GM10847 (cell line): ENCODE results near the gene NSFL1C.

Source experiments
- POLR2A ChIP-seq: IDR thresholded peaks from 2 replicates; pipeline ENCODE4 v1.6.1; 2011; ENCODE audit not compliant: insufficient read length; ENCODE audit errors: extremely low read depth

The NSFL1C gene

DNA sequence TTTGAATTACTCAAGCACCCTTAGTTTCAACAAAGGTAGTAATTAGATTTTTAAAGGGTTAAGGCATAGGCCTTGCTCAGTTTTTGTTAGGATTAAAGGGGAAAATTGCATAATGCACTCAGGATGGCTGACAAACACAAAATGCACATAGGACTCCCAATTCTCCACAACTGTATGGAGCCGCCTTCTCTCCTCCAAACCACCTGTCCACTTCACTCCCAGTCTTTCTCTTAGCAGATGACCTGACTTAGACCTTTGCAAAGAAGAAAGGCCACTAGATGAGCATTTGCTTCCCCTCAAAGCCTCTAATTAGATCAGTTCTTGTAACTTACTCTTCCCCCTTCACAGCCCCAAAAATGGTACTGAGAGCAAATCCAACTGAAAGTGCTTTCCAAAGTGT lies 20.1 kb downstream of the NSFL1C start:
- no peak for TF ChIP-seq POLR2A

DNA sequence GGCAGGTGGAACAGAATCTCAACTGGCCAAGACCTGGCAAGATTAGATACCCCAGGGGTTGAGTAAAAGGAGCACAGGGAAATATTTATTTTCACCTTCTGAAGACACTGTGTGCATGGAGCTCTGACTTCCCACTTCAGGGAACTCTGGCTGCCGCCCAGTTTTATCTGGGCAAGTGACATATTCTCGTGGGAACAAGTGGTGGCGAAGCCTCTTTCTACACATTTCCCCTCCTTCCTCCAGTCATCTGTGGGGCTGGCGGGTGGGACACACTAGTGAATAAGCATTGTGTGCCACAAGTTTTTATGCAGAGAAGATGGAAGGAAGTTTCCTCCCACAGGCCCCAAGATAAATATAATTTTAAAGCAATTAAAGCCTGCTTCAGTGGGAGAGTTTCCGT lies 23.6 kb downstream of the NSFL1C start:
- no peak for TF ChIP-seq POLR2A

DNA sequence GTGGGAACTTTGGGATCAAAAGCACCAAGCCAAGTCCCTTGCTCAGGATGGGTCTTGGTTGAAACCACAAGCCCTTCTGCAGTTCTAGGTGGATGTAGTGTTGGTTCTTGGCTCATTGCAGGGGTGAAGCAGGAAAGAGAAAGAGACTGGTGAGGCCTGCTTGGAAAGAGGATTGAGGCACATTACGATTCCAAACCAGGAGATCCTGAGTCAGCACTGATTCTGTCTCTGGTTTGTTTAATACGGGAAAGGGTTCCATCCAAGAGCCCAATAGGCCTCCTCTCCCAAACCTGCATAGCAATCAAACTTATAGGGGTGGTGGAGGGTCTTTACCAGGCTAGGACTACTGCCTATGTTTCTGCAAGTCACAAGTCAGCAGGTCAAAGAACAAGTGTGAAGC lies 24.3 kb downstream of the NSFL1C start:
- no peak for TF ChIP-seq POLR2A

DNA sequence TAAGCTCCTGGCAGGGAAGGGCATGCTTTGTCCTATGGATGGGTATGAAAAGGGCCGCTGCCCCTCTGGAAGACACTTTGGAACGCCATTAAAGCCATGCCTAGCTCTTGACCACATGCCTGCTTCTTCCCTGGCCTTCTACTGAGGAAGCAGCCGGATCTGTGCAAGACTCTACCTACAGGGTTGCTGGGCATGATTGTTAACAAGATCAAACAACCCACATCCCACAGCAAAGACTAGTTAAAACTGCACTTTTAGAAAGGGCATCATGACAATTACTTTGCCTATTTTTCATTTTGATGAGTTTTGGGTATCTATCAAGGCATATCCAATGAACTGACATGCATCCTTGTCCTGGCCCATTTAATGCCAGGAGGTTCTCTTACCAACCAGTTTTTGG lies 25.5 kb downstream of the NSFL1C start:
- no peak for TF ChIP-seq POLR2A

DNA sequence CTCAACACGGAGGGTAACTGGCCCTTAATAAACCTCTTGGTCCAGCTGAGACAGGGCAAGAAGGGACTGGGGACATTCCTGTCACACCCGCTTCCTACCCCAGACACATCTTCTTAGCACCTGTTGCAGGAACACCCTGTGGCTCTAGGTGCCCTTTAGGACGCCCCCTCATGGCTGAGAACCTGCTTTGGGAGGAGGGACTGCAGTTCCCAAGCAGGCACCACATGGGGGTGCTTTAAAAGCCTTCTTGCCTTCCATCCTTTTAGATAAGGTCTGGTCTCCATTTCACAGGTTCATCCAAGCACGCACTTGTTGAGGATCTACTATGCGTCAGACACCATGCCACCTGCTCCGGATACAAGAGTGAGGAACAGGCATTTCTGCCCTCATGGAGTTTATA lies 26.6 kb downstream of the NSFL1C start:
- no peak for TF ChIP-seq POLR2A

DNA sequence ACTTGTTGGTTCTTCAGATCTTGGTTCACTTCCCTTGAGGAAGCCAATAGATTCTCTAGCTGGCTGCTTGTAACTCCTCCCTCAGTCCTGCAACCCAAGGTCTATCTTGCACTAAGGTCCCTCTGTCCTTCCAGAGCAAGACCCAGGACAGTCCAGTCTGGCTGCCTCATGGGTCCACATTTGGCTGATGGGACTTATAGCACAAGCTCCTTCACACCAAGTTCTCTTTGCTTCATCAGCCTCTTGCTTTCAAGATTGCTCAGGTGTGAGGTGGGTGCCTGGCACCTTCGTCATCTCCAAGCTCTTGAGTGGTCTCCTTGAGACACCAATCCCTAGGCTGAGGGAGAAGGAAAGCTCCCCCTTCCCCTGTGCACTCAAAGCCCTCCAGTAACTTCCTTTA lies 28.3 kb downstream of the NSFL1C start:
- TF ChIP-seq POLR2A, result no peak

DNA sequence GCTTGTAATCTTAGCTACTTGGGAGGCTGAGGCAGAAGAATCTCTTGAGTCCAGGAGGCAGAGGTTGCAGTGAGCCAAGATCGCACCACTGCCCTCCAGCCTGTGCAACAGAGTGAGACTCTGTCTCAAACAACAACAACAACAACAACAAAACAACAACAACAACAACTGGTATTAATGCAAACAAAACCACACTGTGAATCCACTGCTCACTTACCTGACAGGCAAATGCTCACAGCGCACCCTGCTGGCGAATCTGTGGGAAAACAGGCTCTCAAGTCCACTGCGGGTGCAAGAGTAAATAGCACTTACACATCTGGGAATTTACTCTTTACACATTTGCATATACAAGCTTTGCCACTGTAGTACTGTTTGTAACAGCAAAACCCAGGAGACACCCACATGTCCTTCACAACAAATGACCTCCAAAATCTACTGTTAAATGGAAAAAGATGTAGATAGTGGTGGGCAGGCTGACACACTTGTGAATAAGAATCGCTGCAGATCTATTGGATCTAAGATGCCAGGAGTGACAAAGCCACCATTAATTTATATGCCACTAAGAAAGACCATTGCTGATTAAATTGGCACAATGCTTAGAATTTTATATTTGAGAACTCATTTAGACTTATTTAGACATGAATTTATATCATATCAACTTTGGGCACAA lies 29.3 kb downstream of the NSFL1C start:
- no peak for TF ChIP-seq POLR2A

DNA sequence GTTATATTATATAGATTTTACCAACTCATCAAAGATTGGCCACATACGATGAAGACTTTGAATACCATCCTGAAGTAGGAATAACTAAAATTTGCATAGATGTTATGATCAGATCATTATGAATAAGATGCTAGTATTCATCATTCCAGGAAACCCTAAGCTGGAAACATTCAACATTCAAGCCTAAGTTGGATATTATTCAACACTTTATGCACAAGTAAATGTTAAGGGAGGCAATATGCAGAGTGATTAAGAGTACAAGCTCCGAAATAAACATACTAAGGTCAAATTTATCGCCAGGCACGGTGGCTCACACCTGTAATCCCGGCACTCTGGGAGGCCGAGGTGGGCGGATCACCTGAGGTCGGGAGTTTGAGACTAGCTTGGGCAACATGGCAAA lies 30.4 kb downstream of the NSFL1C start:
- no peak for TF ChIP-seq POLR2A

DNA sequence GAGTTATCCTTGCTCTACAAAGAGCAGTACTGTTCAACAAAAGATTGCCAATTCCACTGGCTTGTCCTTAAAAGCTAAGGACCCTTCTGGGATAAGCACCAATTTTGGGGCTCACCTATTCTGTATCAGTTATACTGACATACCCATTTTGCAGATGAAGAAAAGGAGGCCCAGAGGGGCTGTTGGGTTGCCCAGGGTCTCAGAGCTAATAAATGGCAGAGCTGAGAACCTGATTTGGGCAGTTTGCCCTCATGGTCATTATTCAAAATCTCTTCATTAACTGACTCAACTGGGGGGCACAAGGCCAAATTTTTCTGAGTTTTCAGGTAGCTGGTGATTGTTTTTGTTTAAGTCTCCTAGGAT lies 31.3 kb downstream of the NSFL1C start:
- TF ChIP-seq POLR2A, result no peak

DNA sequence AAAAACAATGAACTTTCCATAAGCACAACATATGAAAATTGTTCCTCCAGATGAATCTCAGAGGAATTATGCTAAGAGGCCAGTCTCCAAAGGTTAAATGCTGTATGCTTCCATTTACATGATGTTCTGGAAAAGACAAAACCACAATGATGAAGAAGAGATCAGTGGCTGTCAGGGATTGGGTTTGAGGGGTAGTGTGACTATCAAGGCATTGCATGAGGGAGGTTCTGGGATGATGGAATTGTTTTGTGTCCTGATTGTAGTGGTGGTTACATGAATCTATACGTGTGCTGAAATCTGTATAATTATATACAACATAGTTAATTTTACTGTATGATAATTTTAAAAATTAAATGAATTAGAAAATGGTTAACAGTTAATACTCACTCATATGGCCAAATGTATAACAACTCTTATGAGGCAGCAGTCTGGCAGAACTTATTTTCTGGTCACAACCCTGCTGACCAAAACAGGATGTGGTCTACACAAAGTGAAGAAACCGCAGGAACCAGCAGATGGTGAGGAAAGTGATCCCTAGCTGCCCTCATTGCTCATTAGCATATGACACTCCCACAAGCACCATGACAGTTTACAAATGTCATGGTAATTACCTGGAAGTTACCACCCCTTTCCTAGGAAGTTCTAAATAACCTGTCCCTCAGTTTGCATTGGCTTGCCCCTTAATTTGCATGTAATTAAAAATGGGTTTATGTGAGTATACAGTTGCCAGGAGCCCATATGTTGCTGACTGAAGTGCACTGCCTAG lies 31.9 kb downstream of the NSFL1C start:
- no peak for TF ChIP-seq POLR2A

DNA sequence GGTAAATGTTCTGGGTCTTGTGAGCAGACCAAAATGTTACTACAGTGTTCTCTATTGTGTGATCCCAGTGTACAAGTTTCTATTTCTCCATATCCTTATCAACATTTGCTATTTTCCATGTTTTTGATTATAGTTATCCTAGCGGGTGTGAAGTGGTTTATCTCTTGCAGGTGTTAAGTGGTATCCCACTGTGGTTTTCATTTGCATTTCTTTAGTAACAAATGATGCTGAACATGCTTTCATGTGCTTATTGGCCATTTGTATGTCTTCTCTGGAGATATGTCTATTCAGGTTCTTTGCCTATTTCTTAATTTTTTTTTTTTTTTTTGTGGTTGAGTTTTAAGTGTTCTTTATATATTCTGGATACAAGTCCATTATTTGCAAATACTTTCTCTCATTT lies 35.5 kb downstream of the NSFL1C start:
- no peak for TF ChIP-seq POLR2A

DNA sequence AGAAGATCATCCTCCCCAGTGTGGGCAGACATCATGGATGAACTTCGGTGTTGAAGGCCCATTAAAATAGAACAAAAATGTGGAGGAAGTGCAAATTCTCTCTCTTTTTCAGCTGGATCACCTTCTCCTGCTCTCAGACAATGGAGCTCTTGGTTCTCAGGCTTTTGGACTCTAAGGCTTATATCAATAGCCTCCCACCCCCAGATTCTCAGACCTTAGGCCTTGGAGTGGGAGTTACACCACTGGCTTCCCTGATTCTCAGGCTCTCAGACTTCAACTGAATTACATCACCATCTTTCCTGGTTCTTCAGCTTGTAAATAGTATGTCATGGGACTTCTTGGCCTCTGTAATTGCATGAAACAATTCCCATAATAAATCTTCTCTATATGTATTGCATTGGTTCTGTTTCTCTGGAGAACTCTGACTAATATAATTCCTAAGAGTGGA lies 36.6 kb downstream of the NSFL1C start:
- TF ChIP-seq POLR2A, result no peak

DNA sequence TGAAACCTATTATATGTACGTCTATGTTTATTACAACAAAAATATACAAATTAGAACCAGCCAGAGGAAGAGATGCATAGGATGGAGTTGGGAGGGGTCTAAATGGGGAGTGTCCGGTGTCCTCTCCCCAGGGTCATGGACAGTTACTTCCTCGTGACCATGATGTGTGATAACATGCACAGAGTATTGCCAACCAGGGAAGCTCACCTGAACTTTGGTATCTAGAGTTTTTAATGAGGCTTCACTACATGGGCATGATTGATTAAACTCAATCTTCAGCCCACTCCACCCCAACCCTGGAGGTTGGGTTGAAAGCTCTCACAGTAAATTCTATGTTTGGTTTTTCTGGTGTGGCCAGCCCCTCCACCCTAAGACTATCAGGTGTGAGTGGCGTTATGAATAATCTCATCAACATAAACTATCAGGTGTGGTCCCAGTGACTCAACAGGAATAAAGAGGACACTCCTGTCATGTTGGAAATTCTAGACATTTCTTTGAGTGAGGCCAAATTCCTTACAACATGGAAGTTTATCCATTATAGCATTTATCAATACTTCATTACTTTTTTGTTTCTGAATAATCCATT lies 37.4 kb downstream of the NSFL1C start:
- no peak for TF ChIP-seq POLR2A

DNA sequence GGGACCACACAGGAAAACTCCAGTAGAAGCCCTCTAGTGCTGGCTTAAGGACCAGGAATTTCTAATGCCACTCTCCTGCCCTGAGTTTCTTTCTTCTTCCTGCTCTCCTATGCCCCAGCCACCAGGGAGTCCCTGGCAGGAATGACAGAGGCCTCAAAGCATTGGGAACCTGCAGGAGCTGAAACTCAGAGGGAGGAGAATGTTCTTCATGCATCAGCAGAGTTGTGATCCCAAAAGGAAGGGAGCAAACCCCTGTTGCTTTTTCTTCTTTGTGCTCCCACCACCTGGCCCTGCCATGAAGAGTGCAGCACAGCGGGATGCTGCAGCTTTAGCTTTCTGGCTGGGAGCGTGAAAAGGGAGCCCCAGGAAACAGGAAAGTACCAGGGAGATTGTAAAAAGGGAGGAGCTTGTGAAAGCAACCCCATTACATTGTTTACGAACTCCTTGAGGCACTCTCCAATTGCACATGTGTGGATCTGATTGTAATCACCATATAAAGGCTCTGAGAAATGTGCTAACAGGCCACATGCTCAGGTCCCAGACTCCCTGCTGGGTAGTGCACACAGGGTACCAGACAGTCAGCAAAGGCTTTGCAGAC lies 39.1 kb downstream of the NSFL1C start:
- no peak for TF ChIP-seq POLR2A

DNA sequence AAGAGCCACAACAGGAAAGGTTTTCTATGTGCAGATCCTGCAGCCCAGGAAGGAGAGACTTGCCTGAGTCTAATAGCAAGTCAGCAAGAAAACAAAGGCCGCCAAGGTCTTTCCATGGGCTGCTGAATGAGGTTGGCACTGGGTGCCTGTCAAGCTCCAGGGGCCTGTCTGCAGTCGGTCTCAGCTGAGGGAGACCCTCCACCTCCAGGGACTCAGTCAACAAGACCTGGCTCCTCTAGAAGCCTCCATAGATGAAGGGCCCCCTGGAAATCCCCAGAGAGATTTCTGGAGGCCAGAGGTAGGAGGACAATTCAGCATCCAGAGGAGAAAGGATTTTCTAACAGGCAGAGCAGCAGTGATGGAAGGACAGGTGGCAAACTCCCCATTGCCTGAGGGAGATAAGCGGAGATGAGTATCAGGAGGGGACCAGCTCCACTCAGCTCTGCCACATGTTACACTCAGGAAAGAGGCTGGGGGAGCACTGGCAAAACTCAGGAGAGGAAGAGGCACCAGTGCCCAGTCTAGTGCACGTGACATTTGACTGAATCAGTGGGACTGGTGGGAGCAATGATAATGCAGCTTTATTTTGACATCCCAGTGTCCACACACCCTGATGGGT lies 40.3 kb downstream of the NSFL1C start:
- no peak for TF ChIP-seq POLR2A

DNA sequence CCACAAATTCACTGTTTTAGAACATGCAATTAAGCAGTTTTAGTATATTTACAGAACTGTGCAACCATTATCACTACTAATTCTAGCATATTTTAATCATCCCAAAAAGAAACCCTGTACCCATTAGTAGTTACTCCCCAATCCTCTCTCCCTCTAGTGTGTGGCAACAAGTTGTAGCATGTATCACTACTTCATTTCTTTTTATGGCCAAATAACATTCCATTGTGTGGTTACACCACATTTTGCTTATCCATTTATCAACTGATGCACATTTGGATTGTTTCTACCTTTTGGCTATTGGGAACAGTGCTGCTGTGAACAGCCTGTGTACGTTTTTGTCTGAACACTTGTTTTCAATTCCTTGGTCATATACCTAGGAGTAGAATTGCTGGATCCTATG lies 42.3 kb downstream of the NSFL1C start:
- TF ChIP-seq POLR2A, result no peak

DNA sequence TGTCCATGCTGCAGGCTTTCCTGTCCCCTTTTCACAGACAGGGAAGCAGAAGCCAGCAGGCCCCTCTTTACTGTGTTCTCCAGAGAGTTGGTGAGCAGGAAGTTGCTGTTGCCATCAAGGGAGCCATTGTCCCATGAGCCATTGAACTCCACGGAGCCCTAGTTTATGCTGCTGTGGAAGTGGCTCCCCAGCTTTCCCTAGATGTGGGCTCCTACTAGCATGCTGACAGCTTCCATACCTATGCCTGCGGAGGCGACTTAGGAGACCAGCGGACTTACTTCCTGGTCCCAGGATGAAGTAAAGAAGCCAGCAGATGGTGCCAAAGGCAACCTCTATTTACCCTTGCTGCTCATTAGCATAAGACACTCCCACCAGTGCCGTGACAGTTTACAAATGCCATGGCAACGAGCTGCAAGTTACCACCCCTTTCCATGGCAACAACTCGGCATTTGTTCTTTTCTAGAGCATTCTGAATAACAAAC lies 43.0 kb downstream of the NSFL1C start:
- TF ChIP-seq POLR2A, result no peak
